Measurements from ENCODE around the gene TBC1D1.

- TF ChIP-seq CTCF (conservative IDR thresholded peaks at IDR 0.05; ENCODE audit: low read depth, low read length) (no peak), EZH2 (IDR thresholded peaks at IDR 0.05; ENCODE audit: borderline replicate concordance, low read depth, low read length, poor library complexity, severe bottlenecking) (no peak)
Observed at GRCh38 chr4:37858872-37859271, 32.0 kb upstream of the TBC1D1 start.
